Measurements from ENCODE around the gene PNPLA2. TPM values are rescaled to one million over a fixed set of nuclear protein-coding genes. Genes with fewer than 3 reads are reported as not detected.

The PNPLA2 gene
- total RNA-seq, 3 donors from 2014 or later (not counting 1 experiment from before 2014, with no cell fraction given) = 184 to 218 (median 201) TPM

- peaks cover 27% of the 10 kb centered on the region for H3K4me1 ChIP-seq (ENCODE audit: control insufficient read depth, insufficient read depth, low read length)
- no peak for TF ChIP-seq CTCF (IDR thresholded peaks at IDR 0.05)
- H3K27ac ChIP-seq (ENCODE audit: low read length) = peak overlapping the region; percentile 64
- H3K9me3 ChIP-seq (ENCODE audit: control insufficient read depth, insufficient read depth, low read length) = no peaks in the 10 kb centered on the region
- WGBS (ENCODE audit: insufficient coverage) = 67% methylated on average over 26 of the region's 26 CpGs
- intact Hi-C loops (cut with micrococcal nuclease) = no loop called here
- no peaks in the 10 kb centered on the region for H3K27me3 Mint-ChIP-seq (ENCODE audit: low read depth in 2 of 2)
- H3K9me3 Mint-ChIP-seq = no peaks in the 10 kb centered on the region
- no peaks in the 10 kb centered on the region for H3K27me3 ChIP-seq (ENCODE audit: control insufficient read depth, insufficient read depth, low read length)
- no peaks in the 10 kb centered on the region for H3K36me3 Mint-ChIP-seq
- peak overlapping the region; percentile 61 to 81 for H3K27ac Mint-ChIP-seq
- peak overlapping the region; percentile 81 for H3K4me3 Mint-ChIP-seq
- ATAC-seq = no peak
- DNase-seq = no peak
- no peak overlapping the region for H3K4me3 ChIP-seq (ENCODE audit: low read length)
- H3K36me3 ChIP-seq (ENCODE audit: control insufficient read depth, insufficient read depth, low read length) = peaks cover 5% of the 10 kb centered on the region
- H3K4me1 Mint-ChIP-seq = peaks cover 6 to 17% of the 10 kb centered on the region in 2 donors
These were observed 14.7 kb upstream of the PNPLA2 start for GRCh38 chr11:803770-804598.

DNA sequence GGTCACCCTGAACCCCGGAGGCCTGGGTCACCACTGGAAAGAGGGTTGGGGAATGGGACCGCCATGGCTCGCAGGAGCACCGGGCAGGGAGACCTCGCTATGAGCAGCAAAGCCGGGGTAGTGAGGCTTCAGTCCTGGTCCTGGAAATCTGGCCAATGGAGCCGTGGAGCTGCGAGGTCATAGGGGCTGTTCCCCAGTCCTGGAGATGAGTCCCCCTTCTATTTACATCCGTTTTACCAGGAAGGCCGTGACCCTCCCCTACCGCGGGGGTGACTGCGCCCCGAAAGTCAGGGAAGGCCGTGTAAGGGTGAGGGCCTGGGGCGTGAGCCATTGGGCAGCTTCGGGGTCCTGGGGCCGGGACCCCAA is 14.1 kb upstream of the PNPLA2 start:
- WGBS (ENCODE audit: insufficient coverage) = 11% methylated on average over 13 of the region's 18 CpGs
- no peak for ATAC-seq
- TF ChIP-seq CTCF (IDR thresholded peaks at IDR 0.05) = no peak
- Mint-ChIP-seq H3K4me1 (peaks cover 11 to 19% of the 10 kb centered on the region in 2 donors), H3K4me3 (peak overlapping the region; percentile 81), H3K36me3 (no peaks in the 10 kb centered on the region), H3K27ac (peak overlapping the region; percentile 61 to 81), H3K27me3 (ENCODE audit: low read depth in 2 of 2) (no peaks in the 10 kb centered on the region), H3K9me3 (no peaks in the 10 kb centered on the region)
- DNase-seq = no peak
- peaks cover 5% of the 10 kb centered on the region for H3K36me3 ChIP-seq (ENCODE audit: control insufficient read depth, insufficient read depth, low read length)
- no peaks in the 10 kb centered on the region for H3K27me3 ChIP-seq (ENCODE audit: control insufficient read depth, insufficient read depth, low read length)
- peak overlapping the region; percentile 65 for H3K4me3 ChIP-seq (ENCODE audit: low read length)
- peaks cover 29% of the 10 kb centered on the region for H3K4me1 ChIP-seq (ENCODE audit: control insufficient read depth, insufficient read depth, low read length)
- H3K9me3 ChIP-seq (ENCODE audit: control insufficient read depth, insufficient read depth, low read length) = no peaks in the 10 kb centered on the region
- intact Hi-C loops (cut with micrococcal nuclease) = no loop called here
- peak overlapping the region; percentile 64 for H3K27ac ChIP-seq (ENCODE audit: low read length)

DNA sequence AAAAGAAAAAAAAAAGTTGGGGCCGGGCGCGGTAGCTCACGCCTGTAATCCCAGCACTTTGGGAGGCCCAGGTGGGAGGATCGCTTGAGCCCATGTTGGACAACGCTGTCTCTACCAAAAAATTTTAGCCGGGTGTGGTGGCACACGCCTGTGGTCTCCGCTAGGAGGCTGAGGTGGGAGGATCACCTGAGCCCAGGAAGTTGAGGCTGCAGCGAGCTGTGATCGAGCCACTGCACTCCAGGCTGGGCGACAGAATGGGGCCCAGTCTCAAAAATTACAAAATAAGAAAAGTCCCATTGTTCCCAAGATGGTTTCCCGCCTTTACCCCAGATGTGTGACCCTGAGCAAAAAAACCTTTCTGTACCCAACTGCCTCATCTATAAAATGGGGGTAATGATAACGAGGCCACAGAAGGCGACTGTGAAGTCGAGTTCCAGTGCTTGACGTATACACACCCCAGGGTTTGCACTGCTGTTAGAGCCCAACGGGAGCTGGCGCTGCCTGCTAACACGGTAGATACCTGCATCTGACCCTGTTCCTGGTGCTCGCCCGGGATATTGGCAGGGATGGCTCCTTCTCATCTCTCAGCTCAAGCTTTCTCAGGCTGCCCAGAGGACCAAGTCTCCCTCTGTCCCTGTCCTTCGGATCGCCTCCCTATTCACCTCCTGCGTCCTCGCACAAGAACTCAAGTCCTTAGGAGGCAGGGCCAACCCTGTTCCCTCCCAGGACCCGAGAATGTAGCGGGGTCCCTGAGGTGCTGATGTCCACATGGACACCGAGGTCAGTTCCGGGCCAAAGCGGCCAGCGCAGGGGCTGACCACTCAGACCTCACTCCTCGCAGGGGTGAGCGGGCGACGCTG is 10.1 kb upstream of the PNPLA2 start:
- intact Hi-C loops (cut with micrococcal nuclease) = loop anchor here (1.0 kb wide), 2 partner anchors 11 kb away; no protein-coding TSS in a partner anchor
- peaks cover 22% of the 10 kb centered on the region for H3K36me3 ChIP-seq (ENCODE audit: control insufficient read depth, insufficient read depth, low read length)
- Mint-ChIP-seq H3K4me3 (peak overlapping the region; percentile 90), H3K36me3 (no peaks in the 10 kb centered on the region), H3K9me3 (no peaks in the 10 kb centered on the region), H3K27ac (peak overlapping the region; percentile 94 to 95), H3K27me3 (ENCODE audit: low read depth in 2 of 2) (no peaks in the 10 kb centered on the region), H3K4me1 (peaks cover 22 to 32% of the 10 kb centered on the region in 2 donors)
- peak overlapping the region; percentile 83 for H3K27ac ChIP-seq (ENCODE audit: low read length)
- DNase-seq (peak in 1 of 2 donors; percentile 66), ATAC-seq (no peak)
- no peaks in the 10 kb centered on the region for H3K9me3 ChIP-seq (ENCODE audit: control insufficient read depth, insufficient read depth, low read length)
- no peaks in the 10 kb centered on the region for H3K27me3 ChIP-seq (ENCODE audit: control insufficient read depth, insufficient read depth, low read length)
- peak overlapping the region; percentile 50 for H3K4me3 ChIP-seq (ENCODE audit: low read length)
- WGBS (ENCODE audit: insufficient coverage) = 26% methylated on average over 36 of the region's 36 CpGs
- peaks cover 45% of the 10 kb centered on the region for H3K4me1 ChIP-seq (ENCODE audit: control insufficient read depth, insufficient read depth, low read length)
- no peak for TF ChIP-seq CTCF (IDR thresholded peaks at IDR 0.05)
